GM23338 (cell line): ENCODE data around the gene LOXHD1. TPM values are rescaled to one million over a fixed set of nuclear protein-coding genes. Genes with fewer than 3 reads are reported as not detected.

ENCODE experiments used
- ATAC-seq: fragments of 200-7000 bp; cut with Tn5 transposase; 3 replicates; pipeline ENCODE4 v1.9.1; 2020
- DNase-seq: peaks from one replicate; pipeline ENCODE4 v3.0.0-alpha.2; 2015; ENCODE audit warnings: low spot score
- H2AFZ ChIP-seq: fragments of 200-600 bp; sonication (generic); 2 replicates; pipeline ENCODE4 v1.8.0; 2016; ENCODE audit warnings: antibody characterized with exemption, mild to moderate bottlenecking, moderate library complexity
- H3F3A ChIP-seq: fragments of 200-600 bp; sonication (generic); replicated peaks from 2 replicates; pipeline ENCODE4 v1.8.0; 2017; ENCODE audit warnings: antibody characterized with exemption, mixed run types, low read depth
- H3K27ac ChIP-seq: fragments of 200-600 bp; sonication (generic); 2 replicates; pipeline ENCODE4 v1.6.1; 2016; ENCODE audit warnings: low read depth
- H3K27me3 ChIP-seq: fragments of 200-600 bp; sonication (generic); 2 replicates; pipeline ENCODE4 v1.8.0; 2016; ENCODE audit warnings: mild to moderate bottlenecking, mixed run types, moderate library complexity; ENCODE audit not compliant: insufficient read depth
- H3K36me3 ChIP-seq: fragments of 200-600 bp; sonication (generic); 2 replicates; pipeline ENCODE4 v1.8.0; 2016; ENCODE audit warnings: mild to moderate bottlenecking; ENCODE audit not compliant: insufficient read depth
- H3K4me1 ChIP-seq: fragments of 200-600 bp; sonication (generic); 2 replicates; pipeline ENCODE4 v1.8.0; 2016; ENCODE audit warnings: mild to moderate bottlenecking, moderate library complexity; ENCODE audit not compliant: insufficient read depth
- H3K4me2 ChIP-seq: fragments of 200-600 bp; sonication (generic); 2 replicates; pipeline ENCODE4 v1.7.1; 2017; ENCODE audit warnings: mixed run types
- H3K4me3 ChIP-seq: fragments of 200-600 bp; sonication (generic); 2 replicates; pipeline ENCODE4 v1.6.1; 2016; ENCODE audit warnings: mixed run types
- H3K79me2 ChIP-seq: fragments of 200-600 bp; sonication (generic); replicated peaks from 2 replicates; pipeline ENCODE4 v1.8.0; 2017; ENCODE audit warnings: mild to moderate bottlenecking; ENCODE audit not compliant: insufficient read depth
- H3K9me2 ChIP-seq: fragments of 200-600 bp; sonication (generic); 2 replicates; pipeline ENCODE4 v1.8.0; 2017; ENCODE audit not compliant: insufficient read depth
- H4K20me1 ChIP-seq: fragments of 200-600 bp; sonication (generic); replicated peaks from 2 replicates; pipeline ENCODE4 v1.8.0; 2017; ENCODE audit warnings: mild to moderate bottlenecking; ENCODE audit not compliant: insufficient read depth
- H3K27ac Mint-ChIP-seq: 2 replicates; pipeline ENCODE4 v1.8.0; 2020; ENCODE audit warnings: inconsistent platforms, mild to moderate bottlenecking, moderate library complexity, mixed read lengths
- H3K27me3 Mint-ChIP-seq: 3 replicates; pipeline ENCODE4 v1.8.0; 2022; ENCODE audit warnings: low read depth, mild to moderate bottlenecking, moderate library complexity, mixed read lengths, inconsistent platforms; ENCODE audit not compliant: insufficient read depth, poor library complexity
- H3K36me3 Mint-ChIP-seq: 3 replicates; pipeline ENCODE4 v1.8.0; 2021; ENCODE audit warnings: low read depth, mild to moderate bottlenecking, inconsistent platforms, moderate library complexity, mixed read lengths
- H3K4me1 Mint-ChIP-seq: 3 replicates; pipeline ENCODE4 v1.8.0; 2020; ENCODE audit warnings: mild to moderate bottlenecking, inconsistent platforms, mixed read lengths
- H3K4me3 Mint-ChIP-seq: 3 replicates; pipeline ENCODE4 v1.8.0; 2021; ENCODE audit warnings: moderate library complexity, mild to moderate bottlenecking, inconsistent platforms, mixed read lengths
- H3K9me3 Mint-ChIP-seq: 3 replicates; pipeline ENCODE4 v1.8.0; 2020; ENCODE audit warnings: moderate library complexity, mild to moderate bottlenecking, inconsistent platforms, mixed read lengths
- CREB1 ChIP-seq: fragments of 250-450 bp; sonication (Bioruptor Pico); IDR thresholded peaks from 2 replicates; pipeline ENCODE4 v1.5.0; 2020; ENCODE audit warnings: low read depth, mild to moderate bottlenecking, moderate library complexity
- EZH2 ChIP-seq: fragments of 200-600 bp; sonication (generic); IDR thresholded peaks from one replicate; pipeline ENCODE4 v1.8.0; 2017; ENCODE audit warnings: antibody characterized with exemption, mild to moderate bottlenecking, low read depth; ENCODE audit not compliant: unreplicated experiment
- EZH2phosphoT487 ChIP-seq: fragments of 200-600 bp; sonication (generic); IDR thresholded peaks from one replicate; pipeline ENCODE4 v1.8.1; 2018; ENCODE audit warnings: antibody characterized with exemption; ENCODE audit not compliant: unreplicated experiment
- JUNB ChIP-seq: IDR thresholded peaks from one replicate; pipeline ENCODE4 v1.6.1; 2016; ENCODE audit warnings: antibody characterized with exemption; ENCODE audit not compliant: unreplicated experiment
- NANOG ChIP-seq: IDR thresholded peaks from 2 replicates; pipeline ENCODE4 v1.6.1; 2016; ENCODE audit warnings: antibody characterized with exemption, borderline replicate concordance
- POLR2AphosphoS5 ChIP-seq: IDR thresholded peaks from 2 replicates; pipeline ENCODE4 v1.6.1; 2016; ENCODE audit warnings: antibody characterized with exemption, low read depth
- REST ChIP-seq: IDR thresholded peaks from one replicate; pipeline ENCODE4 v1.6.1; 2018; ENCODE audit warnings: antibody characterized with exemption; ENCODE audit not compliant: unreplicated experiment
- STAT1 ChIP-seq: IDR thresholded peaks from one replicate; pipeline ENCODE4 v1.6.1; 2016; ENCODE audit warnings: antibody characterized with exemption; ENCODE audit not compliant: unreplicated experiment
- ZNF114 ChIP-seq: fragments of 250-450 bp; sonication (Bioruptor Pico); IDR thresholded peaks from 2 replicates; pipeline ENCODE4 v1.5.0; 2020; ENCODE audit warnings: mild to moderate bottlenecking, moderate library complexity
- ZNF331 ChIP-seq: fragments of 250-450 bp; sonication (Bioruptor Pico); IDR thresholded peaks from 2 replicates; pipeline ENCODE4 v1.5.0; 2020; ENCODE audit warnings: low read depth, mild to moderate bottlenecking, moderate library complexity
- polyA plus RNA-seq: library from polyadenylated mRNA; unstranded; fragments of >200 nt; fragmentation: Nextera tagmentation; extraction: Ambion mirVana; gene quantifications from 2 replicates; pipeline ENCODE4 v1.2.1, GENCODE V29; 2016
- total RNA-seq: library from RNA; depleted of rRNA; stranded (reverse); fragments of >200 nt; shearing (Covaris generic); gene quantifications from 2 replicates; pipeline ENCODE4 v1.2.3, GENCODE V29; 2014
- TF ChIP-seq, protein P1 (sequence below): fragments of 250-450 bp; sonication (Bioruptor Pico); IDR thresholded peaks from 2 replicates; pipeline ENCODE4 v1.5.0; 2020; ENCODE audit warnings: mild to moderate bottlenecking, moderate library complexity
- TF ChIP-seq, protein P2 (sequence below): IDR thresholded peaks from 2 replicates; pipeline ENCODE4 v1.6.1; 2016; ENCODE audit warnings: antibody characterized with exemption
- TF ChIP-seq, protein P3 (sequence below), 2 experiments: fragments of 200-600 bp in 1 of 2; sonication (generic) in 1 of 2; conservative IDR thresholded peaks; 2 replicates each; pipeline versions ENCODE4 v1.5.1 to v1.6.1; 2016 to 2017; ENCODE audit warnings: antibody characterized with exemption in 2 of 2, low read depth in 2 of 2, mild to moderate bottlenecking in 2 of 2, moderate library complexity in 1 of 2

LOXHD1 gene
- total and polyA plus RNA-seq, 2 experiments from 2014 or later = 0.17 TPM; not detected in 1

- Histone ChIP-seq H3K4me3 (no peak overlapping the region), H3K27me3 (no peaks in the 10 kb centered on the region), H4K20me1 (no peaks in the 10 kb centered on the region), H3K36me3 (no peaks in the 10 kb centered on the region), H3K9me2 (no peaks in the 10 kb centered on the region; the same call in 1 of the 2 replicates), H3K79me2 (no peaks in the 10 kb centered on the region), H2AFZ (no peak overlapping the region), H3F3A (no peaks in the 10 kb centered on the region), H3K27ac (no peak overlapping the region), H3K4me2 (no peak overlapping the region), H3K4me1 (no peaks in the 10 kb centered on the region)
- Mint-ChIP-seq H3K36me3 (no peaks in the 10 kb centered on the region), H3K27ac (no peak overlapping the region), H3K4me1 (no peaks in the 10 kb centered on the region), H3K27me3 (no peaks in the 10 kb centered on the region), H3K9me3 (no peaks in the 10 kb centered on the region), H3K4me3 (no peak overlapping the region)
- no peak for TF ChIP-seq ZNF331 (CRISPR knock-in tag)
- TF ChIP-seq STAT1 = no peak
- TF ChIP-seq, protein P1, sequence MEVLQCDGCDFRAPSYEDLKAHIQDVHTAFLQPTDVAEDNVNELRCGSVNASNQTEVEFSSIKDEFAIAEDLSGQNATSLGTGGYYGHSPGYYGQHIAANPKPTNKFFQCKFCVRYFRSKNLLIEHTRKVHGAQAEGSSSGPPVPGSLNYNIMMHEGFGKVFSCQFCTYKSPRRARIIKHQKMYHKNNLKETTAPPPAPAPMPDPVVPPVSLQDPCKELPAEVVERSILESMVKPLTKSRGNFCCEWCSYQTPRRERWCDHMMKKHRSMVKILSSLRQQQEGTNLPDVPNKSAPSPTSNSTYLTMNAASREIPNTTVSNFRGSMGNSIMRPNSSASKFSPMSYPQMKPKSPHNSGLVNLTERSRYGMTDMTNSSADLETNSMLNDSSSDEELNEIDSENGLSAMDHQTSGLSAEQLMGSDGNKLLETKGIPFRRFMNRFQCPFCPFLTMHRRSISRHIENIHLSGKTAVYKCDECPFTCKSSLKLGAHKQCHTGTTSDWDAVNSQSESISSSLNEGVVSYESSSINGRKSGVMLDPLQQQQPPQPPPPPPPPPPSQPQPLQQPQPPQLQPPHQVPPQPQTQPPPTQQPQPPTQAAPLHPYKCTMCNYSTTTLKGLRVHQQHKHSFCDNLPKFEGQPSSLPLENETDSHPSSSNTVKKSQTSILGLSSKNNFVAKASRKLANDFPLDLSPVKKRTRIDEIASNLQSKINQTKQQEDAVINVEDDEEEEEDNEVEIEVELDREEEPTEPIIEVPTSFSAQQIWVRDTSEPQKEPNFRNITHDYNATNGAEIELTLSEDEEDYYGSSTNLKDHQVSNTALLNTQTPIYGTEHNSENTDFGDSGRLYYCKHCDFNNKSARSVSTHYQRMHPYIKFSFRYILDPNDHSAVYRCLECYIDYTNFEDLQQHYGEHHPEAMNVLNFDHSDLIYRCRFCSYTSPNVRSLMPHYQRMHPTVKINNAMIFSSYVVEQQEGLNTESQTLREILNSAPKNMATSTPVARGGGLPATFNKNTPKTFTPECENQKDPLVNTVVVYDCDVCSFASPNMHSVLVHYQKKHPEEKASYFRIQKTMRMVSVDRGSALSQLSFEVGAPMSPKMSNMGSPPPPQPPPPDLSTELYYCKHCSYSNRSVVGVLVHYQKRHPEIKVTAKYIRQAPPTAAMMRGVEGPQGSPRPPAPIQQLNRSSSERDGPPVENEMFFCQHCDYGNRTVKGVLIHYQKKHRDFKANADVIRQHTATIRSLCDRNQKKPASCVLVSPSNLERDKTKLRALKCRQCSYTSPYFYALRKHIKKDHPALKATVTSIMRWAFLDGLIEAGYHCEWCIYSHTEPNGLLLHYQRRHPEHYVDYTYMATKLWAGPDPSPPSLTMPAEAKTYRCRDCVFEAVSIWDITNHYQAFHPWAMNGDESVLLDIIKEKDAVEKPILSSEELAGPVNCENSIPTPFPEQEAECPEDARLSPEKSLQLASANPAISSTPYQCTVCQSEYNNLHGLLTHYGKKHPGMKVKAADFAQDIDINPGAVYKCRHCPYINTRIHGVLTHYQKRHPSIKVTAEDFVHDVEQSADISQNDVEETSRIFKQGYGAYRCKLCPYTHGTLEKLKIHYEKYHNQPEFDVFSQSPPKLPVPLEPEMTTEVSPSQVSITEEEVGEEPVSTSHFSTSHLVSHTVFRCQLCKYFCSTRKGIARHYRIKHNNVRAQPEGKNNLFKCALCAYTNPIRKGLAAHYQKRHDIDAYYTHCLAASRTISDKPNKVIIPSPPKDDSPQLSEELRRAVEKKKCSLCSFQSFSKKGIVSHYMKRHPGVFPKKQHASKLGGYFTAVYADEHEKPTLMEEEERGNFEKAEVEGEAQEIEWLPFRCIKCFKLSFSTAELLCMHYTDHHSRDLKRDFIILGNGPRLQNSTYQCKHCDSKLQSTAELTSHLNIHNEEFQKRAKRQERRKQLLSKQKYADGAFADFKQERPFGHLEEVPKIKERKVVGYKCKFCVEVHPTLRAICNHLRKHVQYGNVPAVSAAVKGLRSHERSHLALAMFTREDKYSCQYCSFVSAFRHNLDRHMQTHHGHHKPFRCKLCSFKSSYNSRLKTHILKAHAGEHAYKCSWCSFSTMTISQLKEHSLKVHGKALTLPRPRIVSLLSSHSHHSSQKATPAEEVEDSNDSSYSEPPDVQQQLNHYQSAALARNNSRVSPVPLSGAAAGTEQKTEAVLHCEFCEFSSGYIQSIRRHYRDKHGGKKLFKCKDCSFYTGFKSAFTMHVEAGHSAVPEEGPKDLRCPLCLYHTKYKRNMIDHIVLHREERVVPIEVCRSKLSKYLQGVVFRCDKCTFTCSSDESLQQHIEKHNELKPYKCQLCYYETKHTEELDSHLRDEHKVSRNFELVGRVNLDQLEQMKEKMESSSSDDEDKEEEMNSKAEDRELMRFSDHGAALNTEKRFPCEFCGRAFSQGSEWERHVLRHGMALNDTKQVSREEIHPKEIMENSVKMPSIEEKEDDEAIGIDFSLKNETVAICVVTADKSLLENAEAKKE = no peak
- no peak for TF ChIP-seq POLR2AphosphoS5
- TF ChIP-seq JUNB = no peak
- TF ChIP-seq ZNF114 (CRISPR knock-in tag) = no peak
- no peak for TF ChIP-seq EZH2
- TF ChIP-seq, protein P2, sequence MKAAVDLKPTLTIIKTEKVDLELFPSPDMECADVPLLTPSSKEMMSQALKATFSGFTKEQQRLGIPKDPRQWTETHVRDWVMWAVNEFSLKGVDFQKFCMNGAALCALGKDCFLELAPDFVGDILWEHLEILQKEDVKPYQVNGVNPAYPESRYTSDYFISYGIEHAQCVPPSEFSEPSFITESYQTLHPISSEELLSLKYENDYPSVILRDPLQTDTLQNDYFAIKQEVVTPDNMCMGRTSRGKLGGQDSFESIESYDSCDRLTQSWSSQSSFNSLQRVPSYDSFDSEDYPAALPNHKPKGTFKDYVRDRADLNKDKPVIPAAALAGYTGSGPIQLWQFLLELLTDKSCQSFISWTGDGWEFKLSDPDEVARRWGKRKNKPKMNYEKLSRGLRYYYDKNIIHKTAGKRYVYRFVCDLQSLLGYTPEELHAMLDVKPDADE = no peak
- no peak for TF ChIP-seq CREB1 (CRISPR knock-in tag)
- no peak for TF ChIP-seq EZH2phosphoT487
- no peak for TF ChIP-seq NANOG
- no peak for TF ChIP-seq REST
- TF ChIP-seq, protein P3, sequence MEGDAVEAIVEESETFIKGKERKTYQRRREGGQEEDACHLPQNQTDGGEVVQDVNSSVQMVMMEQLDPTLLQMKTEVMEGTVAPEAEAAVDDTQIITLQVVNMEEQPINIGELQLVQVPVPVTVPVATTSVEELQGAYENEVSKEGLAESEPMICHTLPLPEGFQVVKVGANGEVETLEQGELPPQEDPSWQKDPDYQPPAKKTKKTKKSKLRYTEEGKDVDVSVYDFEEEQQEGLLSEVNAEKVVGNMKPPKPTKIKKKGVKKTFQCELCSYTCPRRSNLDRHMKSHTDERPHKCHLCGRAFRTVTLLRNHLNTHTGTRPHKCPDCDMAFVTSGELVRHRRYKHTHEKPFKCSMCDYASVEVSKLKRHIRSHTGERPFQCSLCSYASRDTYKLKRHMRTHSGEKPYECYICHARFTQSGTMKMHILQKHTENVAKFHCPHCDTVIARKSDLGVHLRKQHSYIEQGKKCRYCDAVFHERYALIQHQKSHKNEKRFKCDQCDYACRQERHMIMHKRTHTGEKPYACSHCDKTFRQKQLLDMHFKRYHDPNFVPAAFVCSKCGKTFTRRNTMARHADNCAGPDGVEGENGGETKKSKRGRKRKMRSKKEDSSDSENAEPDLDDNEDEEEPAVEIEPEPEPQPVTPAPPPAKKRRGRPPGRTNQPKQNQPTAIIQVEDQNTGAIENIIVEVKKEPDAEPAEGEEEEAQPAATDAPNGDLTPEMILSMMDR (conservative IDR thresholded peaks at IDR 0.05; ENCODE audit: low read depth in 2 of 2) = no peak
- ATAC-seq (no peak), DNase-seq (no peak)
Observed at GRCh38 chr18:46630160-46630559, 26.9 kb downstream of the LOXHD1 start.
